ENCODE data around the gene CCDC57.

Gene CCDC57

GRCh38 chr17:82088838-82089722, 123.6 kb downstream of the CCDC57 start:
- peak in 1 of 2 donors; percentile 2 for DNase-seq

- no peak for DNase-seq
Measured at GRCh38 chr17:82087961-82088837, 124.4 kb downstream of the CCDC57 start.

DNA sequence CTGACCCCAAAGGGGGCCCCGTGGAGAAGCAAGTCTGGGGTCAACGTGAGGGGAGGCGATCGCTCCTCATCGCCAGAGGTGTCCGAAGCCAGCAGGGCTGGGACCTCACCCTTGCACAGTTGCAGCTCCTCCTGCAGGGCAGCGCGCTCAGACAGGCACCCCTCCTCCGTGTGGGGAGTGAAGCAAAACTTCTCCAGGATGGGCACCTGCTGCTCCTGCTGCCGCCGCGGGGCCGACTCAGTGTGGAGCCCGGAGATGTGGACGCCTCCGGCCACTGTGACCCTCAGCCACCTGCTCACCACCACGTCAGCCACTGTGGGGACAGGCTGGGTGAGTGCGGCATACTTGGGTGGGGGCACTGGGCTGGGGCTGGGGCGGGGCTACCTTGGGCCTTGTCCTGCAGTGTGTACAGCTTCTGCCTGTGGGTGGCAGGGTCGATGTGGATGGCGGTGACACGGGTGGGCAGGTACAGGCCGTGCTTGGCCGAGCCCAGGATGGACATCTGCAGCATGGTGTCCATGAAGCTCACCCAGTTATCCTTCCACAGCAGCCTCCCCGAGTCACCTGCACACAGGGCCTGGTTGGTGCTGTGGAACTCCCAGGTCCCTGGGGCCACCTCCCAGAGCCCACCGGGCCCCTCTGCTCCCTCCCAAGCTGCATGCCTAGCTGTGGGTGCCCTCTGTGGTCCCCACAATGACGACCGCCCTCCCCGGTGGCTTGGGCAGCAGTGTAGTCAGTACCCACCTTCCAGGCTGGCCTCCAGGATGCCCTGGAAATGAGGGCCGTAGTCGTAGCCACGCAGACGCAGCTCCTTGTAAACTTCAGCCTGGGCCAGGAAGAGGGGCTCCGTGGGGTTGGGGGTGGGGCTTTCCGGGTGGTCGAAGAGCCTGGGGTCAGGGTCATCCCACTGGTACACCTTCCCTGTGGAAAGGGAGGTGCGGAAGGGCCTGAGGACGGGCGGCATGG, 125.4 kb downstream of the CCDC57 start:
- DNase-seq: no peak

GRCh38 chr17:82085931-82086764, 126.5 kb downstream of the CCDC57 start:
- DNase-seq: no peak

DNA sequence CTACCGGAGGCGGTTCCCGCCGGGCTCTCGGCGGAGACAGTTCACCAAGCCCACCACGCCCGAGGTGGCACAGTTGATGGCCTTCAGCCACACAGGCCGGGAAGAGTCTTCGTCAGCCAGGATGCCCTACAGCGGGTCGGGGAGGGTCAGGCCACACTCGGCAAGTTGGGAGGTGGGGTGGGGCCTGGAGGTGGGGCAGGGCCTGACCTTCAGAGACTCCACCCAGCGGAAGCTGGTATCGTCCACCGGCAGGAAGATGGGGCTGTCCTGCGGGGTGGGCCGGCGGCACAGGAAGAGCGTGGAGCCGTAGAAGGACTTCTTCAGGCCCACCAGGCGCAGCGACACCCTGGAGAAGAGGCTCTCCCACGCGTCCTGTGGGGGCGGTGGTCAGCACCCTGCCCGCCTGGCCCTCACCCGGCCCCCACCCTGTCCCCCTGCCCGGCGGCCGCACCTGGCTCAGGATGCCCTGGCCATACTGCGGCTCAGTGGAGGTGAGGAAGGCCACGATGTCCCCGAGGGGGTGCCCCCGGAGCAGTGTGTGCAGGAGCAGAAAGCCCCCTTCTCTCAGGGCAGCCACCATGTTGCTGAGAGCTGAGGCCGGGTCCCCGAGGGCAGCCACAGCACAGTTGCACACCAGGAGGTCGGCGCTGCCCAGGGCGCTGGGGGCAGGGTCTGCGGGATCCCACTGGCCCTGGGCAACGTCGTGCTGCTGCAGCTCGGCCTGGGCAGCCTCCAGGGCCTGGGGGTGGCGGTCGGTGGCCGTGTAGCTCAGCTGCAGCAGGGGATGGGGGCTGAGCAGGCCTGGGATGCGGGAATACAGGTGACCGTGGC, 127.4 kb downstream of the CCDC57 start:
- DNase-seq: no peak

- no peak for DNase-seq
Measured at GRCh38 chr17:82084373-82085030, 128.1 kb downstream of the CCDC57 start.

- no peak for DNase-seq
Measured at GRCh38 chr17:82083533-82084359, 128.9 kb downstream of the CCDC57 start.

DNA sequence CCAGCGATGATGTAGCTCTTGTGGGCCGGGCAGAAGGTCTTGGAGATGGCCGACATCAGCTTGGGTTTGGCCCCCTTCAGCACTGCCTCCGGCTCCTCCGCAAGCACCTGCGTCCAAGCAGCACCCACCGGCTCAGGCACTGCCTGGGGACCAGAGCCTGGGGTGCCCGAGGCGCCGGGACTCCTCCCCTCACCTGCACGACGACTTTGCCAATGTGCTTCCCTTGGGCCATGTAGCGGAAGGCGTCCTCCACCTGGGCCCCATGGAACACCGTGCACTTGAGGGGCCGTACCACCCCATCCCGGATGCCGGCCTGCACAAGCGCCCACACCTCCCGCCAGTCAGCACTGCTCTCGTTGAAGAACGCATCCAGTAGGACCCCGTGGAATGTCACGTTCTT, 129.6 kb downstream of the CCDC57 start:
- DNase-seq: no peak

- no peak for DNase-seq
Measured at GRCh38 chr17:82082456-82082855, 130.2 kb downstream of the CCDC57 start.

DNA sequence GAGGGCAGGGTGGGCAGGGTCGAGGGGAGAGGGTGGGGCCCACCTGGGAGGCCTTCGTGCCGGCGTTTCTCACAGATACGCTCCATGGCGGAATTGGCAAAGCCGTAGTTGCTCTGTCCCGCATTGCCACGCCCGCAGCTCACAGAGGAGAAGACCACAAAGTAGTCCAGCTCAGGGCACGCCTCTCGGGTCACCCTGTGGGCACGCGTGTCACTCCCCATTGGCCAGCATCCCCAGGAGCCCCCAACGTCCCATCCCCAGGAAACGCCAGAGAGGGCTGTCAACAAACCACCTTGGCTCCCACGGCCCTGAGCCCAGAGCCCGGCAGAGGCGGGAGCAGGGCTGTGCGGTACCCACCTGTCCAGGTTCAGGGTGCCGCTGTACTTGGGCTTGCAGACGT, 130.7 kb downstream of the CCDC57 start:
- DNase-seq: no peak

DNA sequence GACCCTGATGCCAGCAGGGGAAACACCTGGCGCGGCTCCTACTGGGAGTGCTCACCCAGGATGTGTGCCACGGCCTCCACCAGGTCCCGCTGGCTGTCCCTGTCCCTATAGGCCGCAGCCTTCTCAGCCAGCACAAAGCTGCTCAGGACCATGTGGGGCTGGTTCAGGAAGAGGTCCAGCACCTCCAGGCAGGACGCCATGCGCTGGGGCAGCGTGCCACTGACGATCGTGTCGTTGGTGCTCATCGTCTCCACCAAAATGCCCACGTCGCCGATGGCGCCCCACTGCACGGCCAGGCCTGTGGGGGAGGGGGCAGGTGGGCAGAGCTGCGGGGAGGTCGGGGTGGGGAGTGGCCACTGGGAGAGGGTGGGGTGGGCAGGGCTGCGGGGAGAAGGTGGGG, 131.1 kb downstream of the CCDC57 start:
- DNase-seq: no peak

DNA sequence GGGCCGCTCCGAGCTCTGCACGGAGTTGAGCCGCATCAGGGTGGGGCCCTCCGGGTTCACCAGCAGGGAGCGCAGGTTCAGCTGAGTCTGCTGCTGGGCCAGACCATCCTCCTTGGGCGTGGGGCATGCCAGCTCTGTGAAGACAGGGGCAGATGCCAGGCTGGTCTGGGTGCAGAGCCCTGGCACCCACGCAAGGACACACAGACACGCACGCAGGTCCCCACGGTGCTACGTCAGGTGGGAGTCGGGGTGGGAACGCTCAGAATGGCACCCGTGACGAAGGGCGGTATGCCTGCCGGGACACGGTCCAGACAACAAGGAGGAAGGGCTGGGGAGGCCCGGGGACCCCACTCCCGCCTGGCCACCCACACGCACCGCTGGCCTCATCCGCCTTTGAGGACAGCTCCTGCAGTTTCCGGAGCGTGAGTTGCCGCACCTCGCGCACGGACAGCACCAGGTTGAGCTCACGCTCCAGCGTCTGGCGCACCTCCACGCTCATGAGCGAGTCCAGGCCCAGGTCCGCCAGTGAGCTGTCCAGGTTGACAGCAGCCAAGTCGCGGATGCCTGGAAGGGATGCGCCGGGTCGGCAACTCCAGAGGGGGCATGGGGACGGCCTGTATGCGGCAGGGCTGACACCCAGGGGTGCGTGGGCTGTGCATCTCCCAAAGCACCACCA, 131.7 kb downstream of the CCDC57 start:
- DNase-seq: no peak

DNA sequence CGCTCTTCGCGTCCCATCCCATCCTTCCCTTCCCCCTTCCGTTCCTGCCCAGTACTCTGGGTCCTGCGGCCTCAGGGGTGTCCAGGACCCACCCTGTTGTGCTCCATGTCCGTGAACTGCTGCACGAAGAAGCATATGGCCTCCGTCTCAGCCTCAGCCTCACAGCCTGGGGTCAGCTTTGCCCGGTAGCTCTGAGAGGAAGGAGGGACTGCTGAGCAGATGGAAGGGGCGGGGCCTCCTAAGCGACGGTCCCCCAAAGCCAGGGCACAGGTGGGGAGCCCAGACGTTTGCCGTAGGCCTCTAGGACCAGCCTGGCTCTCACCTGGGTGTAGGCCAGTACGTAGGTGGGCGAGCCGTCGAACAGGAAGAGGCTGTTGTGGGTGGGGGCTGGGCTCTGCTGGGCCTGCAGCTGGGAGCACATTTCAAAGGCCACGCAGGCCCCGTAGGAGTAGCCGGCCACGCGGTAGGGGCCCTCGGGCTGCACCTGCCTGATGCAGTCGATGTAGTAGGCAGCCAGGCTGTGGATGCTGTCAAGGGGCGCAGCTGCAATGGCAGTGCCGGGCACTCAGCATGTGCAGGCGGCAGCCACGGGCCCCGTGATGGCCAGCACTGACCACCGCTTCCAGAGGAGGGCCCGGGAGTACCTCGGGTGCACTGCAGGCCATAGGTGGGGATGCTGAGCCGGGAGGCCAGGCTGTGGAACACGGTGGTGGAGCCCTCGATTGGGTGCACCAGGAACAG, 132.4 kb downstream of the CCDC57 start:
- DNase-seq: no peak

DNA sequence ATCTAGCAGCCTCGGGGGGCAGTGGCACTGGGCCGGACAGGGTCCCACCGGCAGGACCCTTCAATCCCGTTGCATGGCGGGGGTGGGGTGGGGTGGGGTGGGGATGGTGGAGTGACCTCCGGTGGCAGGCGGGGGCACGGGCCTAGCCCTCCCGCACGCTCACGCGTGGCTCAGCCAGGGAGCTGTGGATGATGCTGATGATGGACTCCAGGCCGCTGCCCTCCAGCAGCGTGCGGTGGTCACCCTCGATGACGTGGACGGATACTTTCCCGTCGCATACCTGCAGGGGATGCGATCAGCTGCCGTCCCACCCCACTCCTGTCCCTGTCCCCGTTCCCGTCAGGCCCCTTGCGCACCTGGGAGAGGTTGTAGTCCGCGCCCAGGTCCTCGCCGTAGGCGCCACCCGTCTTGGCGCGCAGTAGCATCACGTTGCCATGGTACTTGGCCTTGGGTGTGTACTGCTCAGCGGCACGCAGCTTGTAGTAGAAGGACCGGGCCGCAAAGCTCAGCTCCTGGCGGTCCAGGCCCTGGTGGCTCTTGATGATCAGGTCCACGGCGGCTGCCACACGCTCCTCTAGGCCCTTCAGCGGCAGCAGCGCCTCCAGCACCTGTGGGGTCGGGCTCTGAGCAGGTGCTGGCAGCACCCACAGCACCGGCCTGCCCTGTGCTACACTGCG, 133.5 kb downstream of the CCDC57 start:
- DNase-seq: no peak

- no peak for DNase-seq
Measured at GRCh38 chr17:82078433-82078832, 134.2 kb downstream of the CCDC57 start.

- DNase-seq: no peak
Measured at GRCh38 chr17:82077617-82078358, 134.9 kb downstream of the CCDC57 start.

All from stimulated activated CD4-positive, alpha-beta T cell treated with anti-CD3 and anti-CD28 coated beads, Interleukin-2, amount 100 ng/mL, for 24 hours (primary cell).